Motor neuron (in vitro differentiated cells): ENCODE measurements around the gene ANAPC4. TPM values are rescaled to one million over a fixed set of nuclear protein-coding genes. Genes with fewer than 3 reads are reported as not detected.
"Not testable (repeated sequence)": the region's sequence is repeated elsewhere in the genome, so short reads cannot be mapped to it uniquely, and the experiment has no call there.

Experiments used
- ATAC-seq, 8 experiments: fragments of 200-7000 bp; cut with Tn5 transposase; replicated peaks in 6 of 8; 2 replicates each; pipeline ENCODE4 v1.8.0; 2021; ENCODE audit warnings: mild to moderate bottlenecking in 8 of 8, moderate library complexity in 8 of 8
- H3K27ac ChIP-seq, 2 donors: fragments of 250-450 bp; sonication (Bioruptor Pico); 2 replicates each; pipeline ENCODE4 v1.9.0; 2021; ENCODE audit warnings: antibody characterized with exemption in 2 of 2, mild to moderate bottlenecking in 2 of 2, moderate library complexity in 1 of 2
- H3K4me1 ChIP-seq, 2 donors: fragments of 250-450 bp; sonication (Bioruptor Pico); replicated peaks in 1 of 2; 2 replicates each; pipeline ENCODE4 v1.6.1; 2021; ENCODE audit warnings: antibody characterized with exemption in 2 of 2, mild to moderate bottlenecking in 2 of 2, moderate library complexity in 1 of 2
- H3K4me3 ChIP-seq, 5 donors: fragments of 250-450 bp; sonication (Bioruptor Pico); 2 replicates each; pipeline ENCODE4 v1.9.0; 2021; ENCODE audit warnings: antibody characterized with exemption in 5 of 5, mild to moderate bottlenecking in 5 of 5, moderate library complexity in 4 of 5
- WGBS, 10 experiments: fragments of 450-650 bp; shearing (Covaris generic); methylation state at CpG; one replicate each; pipeline ENCODE4 v1.0.0; 2022; 5-methylcytosine and 5-hydroxymethylcytosine counted together
- in situ Hi-C, 9 experiments: fragments of 400-800 bp; cut with MboI; loops; one replicate each; pipeline ENCODE4 v1.15.0; 2021; ENCODE audit warnings: low sequenced_read_pairs in 9 of 9, low pct_unique_long_range_greater_than_20kb in 2 of 9; ENCODE audit not compliant: unreplicated experiment in 9 of 9
- total RNA-seq, 8 experiments: library from RNA; unstranded; fragments of 300-600 nt; gene quantifications; 2 replicates each; pipeline versions ENCODE4 v1.2.3 to v1.2.4, GENCODE V29; 2022

Gene ANAPC4
- 10 to 100 TPM; 10.8 to 29.6 (median 18.5) TPM for total RNA-seq

- WGBS, 10 experiments = 0 to 7% (median 3%) methylated on average over 3 to 14 of the region's 74 CpGs; no CpG with 5 or more reads in 7 of the 10 experiments
- peak; percentile 93 to 98 (median 96) for ATAC-seq
Observed at GRCh38 chr4:25376754-25377571, at the start of gene ANAPC4. Gene ANAPC4 (plus strand): TSS chr4:25377263. CDS start chr4:25377428, 165 bp downstream.

GRCh38 chr4:25328463-25328862, 48.6 kb upstream of the ANAPC4 start:
- H3K4me1 ChIP-seq = not testable (repeated sequence)
- WGBS, 10 experiments = 80 to 100% (median 100%) methylated on average over 1 to 2 of the region's 3 CpGs; no CpG with 5 or more reads in 2 of the 10 experiments

More at GRCh38 chr4:25376754-25377571, at the start of gene ANAPC4:
- in situ Hi-C loops = no loop called here
- Histone ChIP-seq H3K4me1 (peaks cover 11% of the 10 kb centered on the region in 2 donors), H3K27ac (peak within 1 kb of the TSS; percentile 43 to 46), H3K4me3 (peak within 1 kb of the TSS; percentile 53 to 98 (median 87))

GRCh38 chr4:25330335-25330734, 46.7 kb upstream of the ANAPC4 start:
- H3K4me1 ChIP-seq = no peaks in the 10 kb centered on the region
- H3K4me3 ChIP-seq = no peak overlapping the region
- H3K27ac ChIP-seq = no peak overlapping the region
- WGBS, 10 experiments = 71 to 100% (median 86%) methylated on average over 1 of the region's 1 CpG; no CpG with 5 or more reads in 5 of the 10 experiments
- in situ Hi-C loops = no loop called here
- ATAC-seq = no peak

More at GRCh38 chr4:25328463-25328862, 48.6 kb upstream of the ANAPC4 start:
- H3K4me3 ChIP-seq, in situ Hi-C loops, ATAC-seq, H3K27ac ChIP-seq: not testable (repeated sequence)

- no peak overlapping the region for H3K4me3 ChIP-seq
- no peak for ATAC-seq
- H3K4me1 ChIP-seq = no peaks in the 10 kb centered on the region
- H3K27ac ChIP-seq = no peak overlapping the region
- WGBS, 10 experiments = 79 to 100% (median 94%) methylated on average over 1 to 9 of the region's 12 CpGs
- in situ Hi-C loops = no loop called here
Observed at GRCh38 chr4:25330905-25331808, 45.9 kb upstream of the ANAPC4 start.

GRCh38 chr4:25343671-25344070, 33.4 kb upstream of the ANAPC4 start:
- Histone ChIP-seq H3K4me1 (no peaks in the 10 kb centered on the region), H3K27ac (no peak overlapping the region), H3K4me3 (no peak overlapping the region)
- in situ Hi-C loops = no loop called here
- no peak for ATAC-seq
- WGBS, 10 experiments = 86 to 100% (median 98%) methylated on average over 1 to 2 of the region's 2 CpGs; no CpG with 5 or more reads in 2 of the 10 experiments

- no peak for ATAC-seq
Observed at GRCh38 chr4:25345744-25346143, 31.3 kb upstream of the ANAPC4 start.

GRCh38 chr4:25346913-25347312, 30.1 kb upstream of the ANAPC4 start:
- H3K4me3 ChIP-seq = no peak overlapping the region
- in situ Hi-C loops = no loop called here
- no peak for ATAC-seq
- no peaks in the 10 kb centered on the region for H3K4me1 ChIP-seq
- 71 to 100% (median 93%) methylated on average over 2 to 3 of the region's 3 CpGs; no CpG with 5 or more reads in 4 of the 10 experiments for WGBS, 10 experiments
- H3K27ac ChIP-seq = no peak overlapping the region

More at GRCh38 chr4:25345744-25346143, 31.3 kb upstream of the ANAPC4 start:
- 13 to 81% (median 64%) methylated on average over 1 to 5 of the region's 5 CpGs; no CpG with 5 or more reads in 3 of the 10 experiments for WGBS, 10 experiments
- Histone ChIP-seq H3K27ac (no peak overlapping the region), H3K4me3 (no peak overlapping the region), H3K4me1 (no peaks in the 10 kb centered on the region)
- in situ Hi-C loops = no loop called here

- in situ Hi-C loops = no loop called here
- no peak for ATAC-seq
- Histone ChIP-seq H3K4me1 (no peaks in the 10 kb centered on the region), H3K4me3 (no peak overlapping the region), H3K27ac (no peak overlapping the region)
- WGBS, 10 experiments = 42 to 100% (median 58%) methylated on average over 1 to 2 of the region's 2 CpGs; no CpG with 5 or more reads in 2 of the 10 experiments
Observed at GRCh38 chr4:25347473-25347872, 29.6 kb upstream of the ANAPC4 start.

GRCh38 chr4:25347971-25348370, 29.1 kb upstream of the ANAPC4 start:
- no peak overlapping the region for H3K4me3 ChIP-seq
- in situ Hi-C loops = no loop called here
- no peak overlapping the region for H3K27ac ChIP-seq
- WGBS, 10 experiments = 75 to 100% (median 100%) methylated on average over 2 of the region's 2 CpGs; no CpG with 5 or more reads in 1 of the 10 experiments
- no peaks in the 10 kb centered on the region for H3K4me1 ChIP-seq
- ATAC-seq = no peak

GRCh38 chr4:25350561-25350960, 26.5 kb upstream of the ANAPC4 start:
- Histone ChIP-seq H3K4me1 (no peaks in the 10 kb centered on the region), H3K27ac (no peak overlapping the region), H3K4me3 (no peak overlapping the region)
- ATAC-seq = no peak
- in situ Hi-C loops = loop anchor here in 2 of 9 experiments (25.0 kb wide), 1 partner anchor 163 kb away; no protein-coding TSS in a partner anchor
- WGBS, 10 experiments = 38 to 100% (median 80%) methylated on average over 1 to 2 of the region's 2 CpGs; no CpG with 5 or more reads in 2 of the 10 experiments

- peak in 2 of 8 experiments; percentile 29 to 39 for ATAC-seq
- Histone ChIP-seq H3K27ac (no peak overlapping the region), H3K4me1 (no peaks in the 10 kb centered on the region), H3K4me3 (no peak overlapping the region)
- WGBS, 10 experiments = 38 to 100% (median 79%) methylated on average over 1 to 4 of the region's 4 CpGs; no CpG with 5 or more reads in 3 of the 10 experiments
- in situ Hi-C loops = loop anchor here in 2 of 9 experiments (25.0 kb wide), 1 partner anchor 165 kb away; no protein-coding TSS in a partner anchor
Observed at GRCh38 chr4:25351777-25352416, 25.2 kb upstream of the ANAPC4 start.

GRCh38 chr4:25356068-25356467, 21.0 kb upstream of the ANAPC4 start:
- in situ Hi-C loops = loop anchor here in 2 of 9 experiments (25.0 kb wide), 1 partner anchor 169 kb away; no protein-coding TSS in a partner anchor
- ATAC-seq = no peak
- Histone ChIP-seq H3K27ac (no peak overlapping the region), H3K4me1 (no peaks in the 10 kb centered on the region), H3K4me3 (no peak overlapping the region)
- WGBS, 10 experiments = 83 to 100% (median 100%) methylated on average over 1 to 2 of the region's 2 CpGs; no CpG with 5 or more reads in 1 of the 10 experiments
